K562 (cell line): ENCODE measurements around the gene TTYH2. TPM values are rescaled to one million over a fixed set of nuclear protein-coding genes. Genes with fewer than 3 reads are reported as not detected.

ENCODE experiments used
- CHAMP1 ChIP-seq: fragments of 450-650 bp; IDR thresholded peaks from 2 replicates; pipeline ENCODE4 v1.6.1; 2016; ENCODE audit warnings: mild to moderate bottlenecking
- CHD1 ChIP-seq: fragments of 200-600 bp; sonication (generic); IDR thresholded peaks from one replicate; pipeline ENCODE4 v1.6.1; 2012; ENCODE audit warnings: mild to moderate bottlenecking, moderate library complexity, low read length, inconsistent platforms
- ETS2 ChIP-seq: IDR thresholded peaks from 2 replicates; pipeline ENCODE4 v1.6.1; 2016; ENCODE audit warnings: borderline replicate concordance, missing genetic modification characterization, mild to moderate bottlenecking, moderate library complexity, missing compliant biosample characterization; ENCODE audit not compliant: poor library complexity, severe bottlenecking
- ETV6 ChIP-seq, 3 experiments: fragments of 150-350 bp in 1 of 3; sonication (generic) in 1 of 3; formaldehyde crosslinking in 1 of 3; IDR thresholded peaks; 2 replicates each; pipeline versions ENCODE4 v1.6.1 to v1.8.0; 2014 to 2022; ENCODE audit warnings: borderline replicate concordance in 2 of 3, low read depth in 2 of 3, antibody characterized with exemption in 1 of 3, low read length in 1 of 3, mild to moderate bottlenecking in 1 of 3, missing genetic modification reagents in 1 of 3
- FOXK2 ChIP-seq, 2 experiments: fragments of 450-650 bp; IDR thresholded peaks in 1 of 2; conservative IDR thresholded peaks in 1 of 2; 2 replicates each; pipeline ENCODE4 v1.6.1; 2016; ENCODE audit warnings: low read depth in 2 of 2, mild to moderate bottlenecking in 1 of 2
- GMEB1 ChIP-seq: fragments of 250-450 bp; sonication (Bioruptor Pico); IDR thresholded peaks from 2 replicates; pipeline ENCODE4 v1.4.0; 2020; ENCODE audit warnings: mild to moderate bottlenecking
- GTF2F1 ChIP-seq: IDR thresholded peaks from 2 replicates; pipeline ENCODE4 v1.6.1; 2011; ENCODE audit warnings: low read depth, low read length, improper control_type of control experiment
- MAFF ChIP-seq: IDR thresholded peaks from 2 replicates; pipeline ENCODE4 v1.6.1; 2012; ENCODE audit warnings: low read length, improper control_type of control experiment
- MEF2A ChIP-seq: IDR thresholded peaks from 2 replicates; pipeline ENCODE4 v1.6.1; 2011; ENCODE audit warnings: low read depth, mild to moderate bottlenecking, low read length, moderate library complexity; ENCODE audit not compliant: control insufficient read depth
- MTA1 ChIP-seq: fragments of 450-650 bp; IDR thresholded peaks from 2 replicates; pipeline ENCODE4 v1.6.1; 2017; ENCODE audit warnings: borderline replicate concordance
- OTX1 ChIP-seq: fragments of 450-650 bp; formaldehyde crosslinking; IDR thresholded peaks from 2 replicates; pipeline ENCODE4 v1.4.0; 2022; ENCODE audit warnings: mild to moderate bottlenecking
- POLR2G ChIP-seq: fragments of 200-400 bp; formaldehyde crosslinking; IDR thresholded peaks from 2 replicates; pipeline ENCODE4 v1.6.1; 2017; ENCODE audit warnings: low read depth, mild to moderate bottlenecking, antibody characterized with exemption, low read length, moderate library complexity
- SAFB2 ChIP-seq: fragments of 200-400 bp; formaldehyde crosslinking; IDR thresholded peaks from 2 replicates; pipeline ENCODE4 v1.6.1; 2018; ENCODE audit warnings: borderline replicate concordance, low read length, low read depth, moderate library complexity; ENCODE audit not compliant: severe bottlenecking
- SIRT6 ChIP-seq: IDR thresholded peaks from one replicate; pipeline ENCODE4 v1.6.1; 2012; ENCODE audit warnings: low read depth, mild to moderate bottlenecking, control low read depth, inconsistent platforms, low read length, moderate library complexity
- SMARCC2 ChIP-seq: fragments of 450-650 bp; IDR thresholded peaks from 2 replicates; pipeline ENCODE4 v1.6.1; 2017; ENCODE audit warnings: antibody characterized with exemption, moderate library complexity, mild to moderate bottlenecking, low read depth
- ZBTB33 ChIP-seq: sonication (generic); formaldehyde crosslinking; IDR thresholded peaks from 2 replicates; pipeline ENCODE4 v1.8.1; 2023; ENCODE audit warnings: mild to moderate bottlenecking, missing genetic modification reagents
- ZC3H4 ChIP-seq: sonication (generic); formaldehyde crosslinking; IDR thresholded peaks from 2 replicates; pipeline ENCODE4 v1.9.0; 2021; ENCODE audit warnings: missing genetic modification reagents, borderline replicate concordance
- ZKSCAN8 ChIP-seq: fragments of 200-800 bp; sonication (Bioruptor generic); IDR thresholded peaks from 2 replicates; pipeline ENCODE4 v1.6.1; 2016; ENCODE audit warnings: missing genetic modification characterization, missing compliant biosample characterization
- ZNF197 ChIP-seq: fragments of 200-800 bp; sonication (Bioruptor generic); IDR thresholded peaks from 2 replicates; pipeline ENCODE4 v1.6.1; 2016; ENCODE audit warnings: low read depth, missing genetic modification characterization, missing compliant biosample characterization
- ZNF217 ChIP-seq: sonication (generic); formaldehyde crosslinking; IDR thresholded peaks from 2 replicates; pipeline ENCODE4 v1.8.0; 2022; ENCODE audit warnings: mild to moderate bottlenecking, missing genetic modification reagents
- ZNF717 ChIP-seq: fragments of 250-450 bp; sonication (Bioruptor Pico); IDR thresholded peaks from 2 replicates; pipeline ENCODE4 v1.5.0; 2021
- polyA plus RNA-seq, 8 experiments: library from polyadenylated mRNA; depleted of rRNA in 4 of 8; stranded (reverse) in 5 of 8; unstranded in 3 of 8; fragments of >200 nt; fragmentation: Nextera tagmentation in 2 of 8; fragmentation: Illumina TruSeq in 1 of 8; extraction: Ambion mirVana in 2 of 8; extraction: Trizol in 1 of 8; gene quantifications; 2 replicates each; pipeline versions ENCODE4 v1.2.1 to v1.2.3, GENCODE V29; 2011 to 2014; ENCODE audit warnings: inconsistent platforms in 1 of 8, missing spikeins in 1 of 8
- total RNA-seq, 7 experiments: library from RNA; depleted of rRNA in 6 of 7; stranded (reverse); fragments of >200 nt in 6 of 7; fragmentation: Illumina TruSeq in 2 of 7; extraction: Trizol in 2 of 7; gene quantifications; 2 replicates each; pipeline versions ENCODE4 v1.2.1 to v1.2.3, GENCODE V29; 2011 to 2021; ENCODE audit warnings: low replicate concordance in 1 of 7

Gene TTYH2
- total and polyA plus RNA-seq, 9 of the 15 experiments (the other 6 are each of a cell fraction or from before 2014, with no cell fraction given), result 0.03 to 2.0 (median 0.91) TPM

- no peak for TF ChIP-seq SAFB2
- no peak for TF ChIP-seq ETS2 (tag)
- TF ChIP-seq ZNF197 (CRISPR knock-in tag), result no peak
- no peak for TF ChIP-seq MAFF
- TF ChIP-seq MEF2A, result no peak
- no peak for TF ChIP-seq ETV6 (IDR thresholded peaks at IDR 0.05; ENCODE audit: borderline replicate concordance in 1 of 2, low read depth in 2 of 2, low read length in 1 of 2)
- TF ChIP-seq ETV6 (CRISPR knock-in tag; IDR thresholded peaks at IDR 0.05; ENCODE audit: borderline replicate concordance), result no peak
- TF ChIP-seq OTX1 (CRISPR knock-in tag), result no peak
- TF ChIP-seq ZKSCAN8, result no peak
- no peak for TF ChIP-seq ZBTB33 (CRISPR knock-in tag)
- no peak for TF ChIP-seq GTF2F1
- TF ChIP-seq MTA1, result no peak
- TF ChIP-seq SIRT6, result no peak
- TF ChIP-seq CHD1, result no peak
- no peak for TF ChIP-seq ZC3H4 (CRISPR knock-in tag)
- no peak for TF ChIP-seq GMEB1 (CRISPR knock-in tag)
- no peak for TF ChIP-seq CHAMP1
- no peak for TF ChIP-seq ZNF717
- 0 out of 4 replicates have a peak, but pooled peaks of 1 of the 2 experiments have one; percentile 14 for TF ChIP-seq FOXK2 (conservative IDR thresholded peaks at IDR 0.05 in 1 of 2, IDR thresholded peaks at IDR 0.05 in 1 of 2; ENCODE audit: low read depth in 2 of 2)
- TF ChIP-seq SMARCC2, result no peak
- no peak for TF ChIP-seq POLR2G
- no peak for TF ChIP-seq ZNF217 (CRISPR knock-in tag)
These were observed at the start of gene TTYH2 (continued) for GRCh38 chr17:74212913-74213791.
